Lung (tissue), 12 donors: Measurements from ENCODE around the gene C16orf87. TPM values are rescaled to one million over a fixed set of nuclear protein-coding genes. Genes with fewer than 3 reads are reported as not detected.
A peak's percentile ranks its signal among the peaks of the same experiment; 100 is the strongest.

Source experiments
- ATAC-seq: fragments of 200-7000 bp; cut with Tn5 transposase; one replicate; pipeline ENCODE4 v1.9.1; 2020; ENCODE audit warnings: moderate number of reproducible peaks; ENCODE audit not compliant: insufficient read depth, low FRiP score
- DNase-seq, 3 donors: peaks; one replicate each; pipeline ENCODE4 v3.0.0-alpha.2; 2013 to 2017
- H3K27ac ChIP-seq, 2 donors: one replicate each; pipeline ENCODE4 v1.5.1; 2013; ENCODE audit warnings: mild to moderate bottlenecking in 2 of 2, moderate library complexity in 2 of 2, control low read depth in 1 of 2, inconsistent platforms in 1 of 2, low read depth in 1 of 2, low read length in 1 of 2
- H3K27me3 ChIP-seq, 3 donors: one replicate each; pipeline ENCODE4 v1.5.1; 2013; ENCODE audit warnings: low read length in 2 of 3; ENCODE audit not compliant: control insufficient read depth in 3 of 3, insufficient read depth in 3 of 3
- H3K36me3 ChIP-seq, 4 donors: one replicate each; pipeline ENCODE4 v1.5.1; 2013; ENCODE audit warnings: low read length in 4 of 4, mild to moderate bottlenecking in 1 of 4, moderate library complexity in 1 of 4; ENCODE audit not compliant: control insufficient read depth in 4 of 4, insufficient read depth in 4 of 4
- H3K4me1 ChIP-seq, 5 donors: one replicate each; pipeline ENCODE4 v1.5.1; 2013; ENCODE audit warnings: low read length in 5 of 5, mild to moderate bottlenecking in 2 of 5, moderate library complexity in 1 of 5; ENCODE audit not compliant: control insufficient read depth in 5 of 5, insufficient read depth in 5 of 5
- H3K4me3 ChIP-seq: one replicate; pipeline ENCODE4 v1.5.1; 2013; ENCODE audit warnings: mild to moderate bottlenecking, control low read depth, moderate library complexity
- H3K9ac ChIP-seq, 2 donors: one replicate each; pipeline ENCODE4 v1.5.1; 2013; ENCODE audit warnings: low read length in 2 of 2, control low read depth in 1 of 2; ENCODE audit not compliant: insufficient read depth in 1 of 2
- H3K9me3 ChIP-seq, 4 donors: one replicate each; pipeline ENCODE4 v1.5.1; 2013; ENCODE audit warnings: low read length in 3 of 4, mild to moderate bottlenecking in 1 of 4, moderate library complexity in 1 of 4; ENCODE audit not compliant: control insufficient read depth in 4 of 4, insufficient read depth in 3 of 4
- CTCF ChIP-seq: IDR thresholded peaks from 2 replicates; pipeline ENCODE4 v1.5.1; 2012; ENCODE audit warnings: mild to moderate bottlenecking; ENCODE audit errors: control extremely low read depth, extremely low read depth
- WGBS, 2 donors: extraction: QIAGEN DNeasy Blood & Tissue Kit; methylation state at CpG; one replicate each; pipeline ENCODE4 v1.1.7; 2013; 5-methylcytosine and 5-hydroxymethylcytosine counted together
- polyA plus RNA-seq, 2 donors: library from polyadenylated mRNA; stranded (reverse); fragments of 200-250 nt; gene quantifications; one replicate each; pipeline ENCODE4 v1.2.1, GENCODE V29; 2013
- total RNA-seq, 2 donors: library from RNA; depleted of rRNA in 1 of 2; stranded (reverse); fragments of >200 nt in 1 of 2; gene quantifications; one replicate each; pipeline ENCODE4 v1.2.1, GENCODE V29; 2014 to 2021
- donor health status: control.
- donor health status: control.
- donor health status: Bipolar disorder and iron deficiency.
- donor health status: healthy.
- donor health status: DM: yes; HTN: yes; CAD: no.

Gene C16orf87
- total and polyA plus RNA-seq, 4 donors = 2.8 to 17.2 (median 4.9) TPM

- H3K9ac ChIP-seq = no peak overlapping the region
- H3K27me3 ChIP-seq = no peaks in the 10 kb centered on the region
- peak; percentile 68 for TF ChIP-seq CTCF
- no peaks in the 10 kb centered on the region for H3K9me3 ChIP-seq
- no peaks in the 10 kb centered on the region for H3K36me3 ChIP-seq
- no peak overlapping the region for H3K4me3 ChIP-seq
- no peak overlapping the region for H3K27ac ChIP-seq
- no peak for ATAC-seq
- peaks cover 0 to 7% (median 2%) of the 10 kb centered on the region in 5 donors for H3K4me1 ChIP-seq
- WGBS, 2 donors = 22 to 30% methylated on average over 5 of the region's 5 CpGs
- DNase-seq = peak; percentile 76 to 87 (median 84)
Observed at GRCh38 chr16:46853713-46854443, 22.9 kb upstream of the C16orf87 start.

- ATAC-seq (no peak), DNase-seq (no peak)
- TF ChIP-seq CTCF = no peak
- WGBS, 2 donors = 68 to 84% methylated on average over 3 of the region's 3 CpGs
- H3K27me3 ChIP-seq = no peaks in the 10 kb centered on the region
- H3K9me3 ChIP-seq = no peaks in the 10 kb centered on the region
- no peak overlapping the region for H3K9ac ChIP-seq
- no peaks in the 10 kb centered on the region for H3K36me3 ChIP-seq
- H3K4me1 ChIP-seq = peaks cover 0 to 1% (median 0%) of the 10 kb centered on the region in 5 donors
- no peak overlapping the region for H3K27ac ChIP-seq
- H3K4me3 ChIP-seq = no peak overlapping the region
Observed at GRCh38 chr16:46852130-46852529, 21.1 kb upstream of the C16orf87 start.

GRCh38 chr16:46850619-46851555 is 19.9 kb upstream of the C16orf87 start:
- DNase-seq = no peak
- Histone ChIP-seq H3K4me1 (no peaks in the 10 kb centered on the region), H3K9ac (no peak overlapping the region), H3K9me3 (no peaks in the 10 kb centered on the region), H3K27me3 (no peaks in the 10 kb centered on the region), H3K36me3 (no peaks in the 10 kb centered on the region), H3K27ac (no peak overlapping the region), H3K4me3 (no peak overlapping the region)
- TF ChIP-seq CTCF = no peak
- ATAC-seq = no peak
- WGBS, 2 donors = 69 to 82% methylated on average over 5 of the region's 5 CpGs
